Raji (cell line): ENCODE data around the gene SMIM13.

Experiments used
- POLR2A ChIP-seq: IDR thresholded peaks from 2 replicates; pipeline ENCODE4 v1.6.1; 2011; ENCODE audit warnings: low read depth, low read length, control low read depth; ENCODE audit not compliant: insufficient read depth

The SMIM13 gene

GRCh38 chr6:11067348-11067747 lies 26.3 kb upstream of the SMIM13 start:
- no peak for TF ChIP-seq POLR2A

- TF ChIP-seq POLR2A = no peak
These were observed 23.9 kb upstream of the SMIM13 start for GRCh38 chr6:11069760-11070159.

GRCh38 chr6:11072101-11072500 lies 21.5 kb upstream of the SMIM13 start:
- TF ChIP-seq POLR2A = no peak

- no peak for TF ChIP-seq POLR2A
These were observed 17.1 kb upstream of the SMIM13 start for GRCh38 chr6:11076540-11076939.

- TF ChIP-seq POLR2A = no peak
These were observed 15.4 kb upstream of the SMIM13 start for GRCh38 chr6:11078266-11078665.

- no peak for TF ChIP-seq POLR2A
These were observed 13.3 kb upstream of the SMIM13 start for GRCh38 chr6:11080296-11080695.

GRCh38 chr6:11083491-11083890 lies 10.1 kb upstream of the SMIM13 start:
- TF ChIP-seq POLR2A = no peak

- TF ChIP-seq POLR2A = no peak
These were observed 9.7 kb upstream of the SMIM13 start for GRCh38 chr6:11083956-11084355.

GRCh38 chr6:11085758-11086435 lies 7.7 kb upstream of the SMIM13 start:
- no peak for TF ChIP-seq POLR2A

- no peak for TF ChIP-seq POLR2A
These were observed 3.9 kb upstream of the SMIM13 start for GRCh38 chr6:11089695-11090094.

- no peak for TF ChIP-seq POLR2A
These were observed 812 bp upstream of the SMIM13 start for GRCh38 chr6:11092668-11093375.

- no peak for TF ChIP-seq POLR2A
These were observed 333 bp upstream of the SMIM13 start for GRCh38 chr6:11093376-11093625.

- peak; percentile 29; the same call in 1 of the 2 replicates for TF ChIP-seq POLR2A
These were observed 797 bp downstream of the SMIM13 start for GRCh38 chr6:11094411-11094851.

GRCh38 chr6:11094941-11095340 lies 1.3 kb downstream of the SMIM13 start:
- no peak for TF ChIP-seq POLR2A

- TF ChIP-seq POLR2A = no peak
These were observed 2.5 kb downstream of the SMIM13 start for GRCh38 chr6:11096109-11096508.

- no peak for TF ChIP-seq POLR2A
These were observed 3.8 kb downstream of the SMIM13 start for GRCh38 chr6:11097476-11097875.

- no peak for TF ChIP-seq POLR2A
These were observed 4.4 kb downstream of the SMIM13 start for GRCh38 chr6:11098004-11098403.
